PFSK-1 (cell line): ENCODE results near the gene CASP8AP2.

Source experiments
- POLR2AphosphoS5 ChIP-seq: IDR thresholded peaks from 2 replicates; pipeline ENCODE4 v1.6.1; 2012; ENCODE audit warnings: low read depth, mild to moderate bottlenecking, control low read depth, low read length, moderate library complexity
- REST ChIP-seq, 2 experiments: IDR thresholded peaks; 2 replicates each; pipeline versions ENCODE4 v1.6.1 to v1.8.0; 2011 to 2012; ENCODE audit warnings: low read depth in 2 of 2, low read length in 2 of 2, control low read depth in 1 of 2, inconsistent platforms in 1 of 2, mild to moderate bottlenecking in 1 of 2, moderate library complexity in 1 of 2; ENCODE audit not compliant: insufficient read depth in 1 of 2

- no peak for TF ChIP-seq POLR2AphosphoS5
- TF ChIP-seq REST (IDR thresholded peaks at IDR 0.05; ENCODE audit: insufficient read depth in 1 of 2, low read depth in 2 of 2, low read length in 2 of 2) = 0 out of 4 replicates have a peak, but pooled peaks of 1 of the 2 experiments have one; percentile 22
These were observed 650 bp upstream of the CASP8AP2 start for GRCh38 chr6:89828988-89829471.
